Stomach (tissue), 9 donors: ENCODE measurements around the gene PLIN5. TPM values are rescaled to one million over a fixed set of nuclear protein-coding genes. Genes with fewer than 3 reads are reported as not detected.
A peak's percentile ranks its signal among the peaks of the same experiment; 100 is the strongest.

Experiments
- DNase-seq, 2 donors: peaks; one replicate each; pipeline versions ENCODE4 v3.0.0 to v3.0.0-alpha.2; 2013 to 2019
- H3K27ac ChIP-seq, 5 donors: fragments of 200-600 bp in 4 of 5; sonication (generic) in 4 of 5; one replicate each; pipeline ENCODE4 v1.5.1; 2013 to 2019; ENCODE audit warnings: mild to moderate bottlenecking in 1 of 5, moderate library complexity in 1 of 5
- H3K27me3 ChIP-seq, 3 donors: fragments of 200-600 bp; sonication (generic); one replicate each; pipeline ENCODE4 v1.5.1; 2017 to 2019; ENCODE audit warnings: mixed run types in 1 of 3
- H3K36me3 ChIP-seq, 4 donors: fragments of 200-600 bp; sonication (generic); 1 replicate in 3 of 4; 2 replicates in 1 of 4; pipeline ENCODE4 v1.5.1; 2016 to 2019
- H3K4me1 ChIP-seq, 4 donors: fragments of 200-600 bp; sonication (generic); one replicate each; pipeline ENCODE4 v1.5.1; 2016 to 2019
- H3K4me3 ChIP-seq, 4 donors: fragments of 200-600 bp; sonication (generic) in 3 of 4; one replicate each; pipeline ENCODE4 v1.5.1; 2016 to 2019; ENCODE audit warnings: mild to moderate bottlenecking in 1 of 4
- H3K9me3 ChIP-seq, 4 donors: fragments of 200-600 bp; sonication (generic); one replicate each; pipeline ENCODE4 v1.5.1; 2016 to 2019
- CTCF ChIP-seq, 7 experiments: fragments of 450-650 bp in 4 of 7; fragments of 200-600 bp in 3 of 7; sonication (generic) in 3 of 7; IDR thresholded peaks; one replicate each; pipeline ENCODE4 v1.5.1; 2016 to 2019; ENCODE audit warnings: antibody characterized with exemption in 7 of 7, control low read depth in 2 of 7, mild to moderate bottlenecking in 1 of 7
- EP300 ChIP-seq: sonication (generic); formaldehyde crosslinking; IDR thresholded peaks from one replicate; pipeline ENCODE4 v1.6.1; 2017; ENCODE audit warnings: antibody characterized with exemption
- POLR2A ChIP-seq, 4 donors: fragments of 450-650 bp; IDR thresholded peaks; one replicate each; pipeline ENCODE4 v1.6.1; 2016; ENCODE audit warnings: antibody characterized with exemption in 4 of 4, control low read depth in 2 of 4, mild to moderate bottlenecking in 1 of 4, moderate library complexity in 1 of 4
- POLR2AphosphoS5 ChIP-seq, 3 donors: sonication (generic); formaldehyde crosslinking; IDR thresholded peaks; one replicate each; pipeline ENCODE4 v1.6.1; 2016; ENCODE audit warnings: antibody characterized with exemption in 3 of 3
- WGBS, 5 donors: extraction: QIAGEN DNeasy Blood & Tissue Kit in 3 of 5; methylation state at CpG; one replicate each; pipeline versions ENCODE4 v1.1.5 to v1.1.7; 2013 to 2018; 5-methylcytosine and 5-hydroxymethylcytosine counted together
- intact Hi-C: fragments of 100-400 bp; cut with DNase I; formaldehyde crosslinking; loops from one replicate; pipeline ENCODE4 v1.15.1; 2023; ENCODE audit warnings: low total_unique reads
- polyA plus RNA-seq, 3 donors: library from polyadenylated mRNA; stranded (reverse); fragments of 200-250 nt; gene quantifications; one replicate each; pipeline ENCODE4 v1.2.3, GENCODE V29; 2013
- total RNA-seq, 5 donors: library from RNA; depleted of rRNA; stranded (reverse); fragments of >200 nt; gene quantifications; one replicate each; pipeline versions ENCODE4 v1.1.0 to v1.2.3, GENCODE V29; 2014 to 2016
- donor health status: healthy with polysubstance abuse.
- donor health status: Bipolar disorder and iron deficiency.
- donor health status: healthy.

Gene PLIN5
- total and polyA plus RNA-seq, 8 donors: 1.4 to 114 (median 31.6) TPM

DNA sequence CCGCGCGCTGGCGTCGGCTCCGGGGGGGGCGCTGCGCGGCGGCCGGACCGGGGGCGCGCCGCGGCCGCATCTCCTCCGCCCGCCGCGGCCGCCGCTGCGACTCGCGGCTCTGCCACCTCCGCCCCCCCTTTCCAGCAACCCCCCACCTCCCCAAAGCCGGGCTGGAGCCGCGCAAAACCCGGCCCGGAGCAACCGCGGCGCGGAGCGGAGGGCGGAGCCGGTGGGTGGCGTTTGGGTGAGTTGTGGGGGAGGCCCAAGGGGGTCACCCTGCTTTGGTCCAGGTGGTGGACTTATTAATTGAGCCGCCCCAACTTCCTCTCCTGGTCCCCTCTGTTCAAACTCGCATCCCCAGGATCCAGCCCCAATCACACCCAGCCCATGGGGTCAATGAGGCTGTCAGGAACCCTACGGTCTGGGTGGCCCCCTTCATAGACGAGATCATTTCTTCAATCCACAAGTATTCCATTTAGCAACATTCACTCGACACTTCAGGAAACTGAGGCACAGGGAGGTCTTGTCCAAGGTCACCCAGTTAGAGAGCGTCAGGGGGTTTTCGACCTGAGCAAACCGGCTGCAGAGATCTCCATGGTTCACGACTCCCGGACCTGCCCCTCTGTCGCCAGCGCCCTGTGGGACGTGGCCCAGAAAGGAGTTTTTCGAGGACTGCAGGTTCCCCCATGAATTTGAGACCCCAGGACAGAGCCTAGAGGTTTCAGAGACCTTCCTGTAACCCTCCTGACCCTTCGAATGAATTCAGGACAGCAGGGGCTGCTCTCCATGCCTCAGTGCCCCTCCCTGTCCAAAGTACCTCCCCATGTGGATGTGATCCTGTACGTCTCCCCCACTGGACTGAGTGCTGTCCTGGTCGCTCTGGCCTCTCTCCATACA is 46.9 kb upstream of the PLIN5 start:
- intact Hi-C loops: no loop called here
- no peaks in the 10 kb centered on the region for H3K9me3 ChIP-seq
- H3K27ac ChIP-seq: no peak overlapping the region
- peak overlapping the region in 2 of 4 donors; percentile 27 to 36 for H3K4me3 ChIP-seq
- H3K27me3 ChIP-seq: peaks cover 20 to 99% (median 86%) of the 10 kb centered on the region in 3 donors
- DNase-seq: peak in 1 of 2 donors; percentile 63
- TF ChIP-seq POLR2A (IDR thresholded peaks at IDR 0.05) (no peak), POLR2AphosphoS5 (IDR thresholded peaks at IDR 0.05) (no peak), EP300 (no peak)
- H3K36me3 ChIP-seq: no peaks in the 10 kb centered on the region
- peaks cover 11 to 31% (median 26%) of the 10 kb centered on the region in 4 donors for H3K4me1 ChIP-seq
- WGBS, 5 donors: 11 to 17% (median 16%) methylated on average over 23 to 50 of the region's 57 CpGs

- intact Hi-C loops: no loop called here
- no peak for DNase-seq
- no peak for TF ChIP-seq EP300
- no peak for TF ChIP-seq POLR2A (IDR thresholded peaks at IDR 0.05)
- no peak for TF ChIP-seq POLR2AphosphoS5 (IDR thresholded peaks at IDR 0.05)
- TF ChIP-seq CTCF (IDR thresholded peaks at IDR 0.05): no peak
- Histone ChIP-seq H3K4me1 (peaks cover 11 to 31% (median 26%) of the 10 kb centered on the region in 4 donors), H3K4me3 (peak overlapping the region; percentile 26 to 36 (median 32)), H3K27ac (no peak overlapping the region), H3K9me3 (no peaks in the 10 kb centered on the region), H3K27me3 (peaks cover 20 to 98% (median 87%) of the 10 kb centered on the region in 3 donors), H3K36me3 (no peaks in the 10 kb centered on the region)
- 0 to 2% (median 0%) methylated on average over 2 to 62 of the region's 62 CpGs for WGBS, 5 donors
Measured at GRCh38 chr19:4580961-4581665, 46.1 kb upstream of the PLIN5 start.

- Histone ChIP-seq H3K4me3 (peak overlapping the region; percentile 26 to 36 (median 32)), H3K4me1 (peaks cover 11 to 35% (median 27%) of the 10 kb centered on the region in 4 donors), H3K36me3 (no peaks in the 10 kb centered on the region), H3K27me3 (peaks cover 20 to 98% (median 89%) of the 10 kb centered on the region in 3 donors), H3K9me3 (no peaks in the 10 kb centered on the region), H3K27ac (no peak overlapping the region)
- 3 to 35% (median 6%) methylated on average over 3 to 50 of the region's 50 CpGs for WGBS, 5 donors
- TF ChIP-seq POLR2A (IDR thresholded peaks at IDR 0.05) (no peak), CTCF (IDR thresholded peaks at IDR 0.05) (no peak), POLR2AphosphoS5 (IDR thresholded peaks at IDR 0.05) (no peak), EP300 (no peak)
- intact Hi-C loops: no loop called here
- DNase-seq: no peak
Measured at GRCh38 chr19:4580021-4580901, 45.2 kb upstream of the PLIN5 start.

- no peak overlapping the region for H3K27ac ChIP-seq
- no peak overlapping the region for H3K4me3 ChIP-seq
- no peak for DNase-seq
- no peaks in the 10 kb centered on the region for H3K36me3 ChIP-seq
- peaks cover 6 to 35% (median 20%) of the 10 kb centered on the region in 4 donors for H3K4me1 ChIP-seq
- no peak for TF ChIP-seq POLR2A (IDR thresholded peaks at IDR 0.05)
- TF ChIP-seq CTCF (IDR thresholded peaks at IDR 0.05): no peak
- no peak for TF ChIP-seq POLR2AphosphoS5 (IDR thresholded peaks at IDR 0.05)
- TF ChIP-seq EP300: no peak
- H3K27me3 ChIP-seq: peaks cover 12 to 98% (median 89%) of the 10 kb centered on the region in 3 donors
- no peaks in the 10 kb centered on the region for H3K9me3 ChIP-seq
- intact Hi-C loops: loop anchor here (10.0 kb wide), 1 partner anchor 45 kb away; no protein-coding TSS in a partner anchor
- WGBS, 5 donors: 72 to 88% (median 75%) methylated on average over 4 to 8 of the region's 8 CpGs
Measured at GRCh38 chr19:4579389-4579788, 44.4 kb upstream of the PLIN5 start.
